T-helper 2 cell treated with Interferon-gamma antibody and Interleukin-4, amounts not matched to agents 5 μg/mL and 100 μg/mL, for 36 hours (primary cell): ENCODE results near the gene KRT6B.

Experiments used
- DNase-seq: peaks from one replicate; pipeline ENCODE4 v3.0.0; 2021; ENCODE audit warnings: low spot score
- H3K27ac Mint-ChIP-seq: one replicate; pipeline ENCODE4 v1.8.0; 2021; ENCODE audit warnings: mild to moderate bottlenecking, mixed read lengths
- H3K27me3 Mint-ChIP-seq: one replicate; pipeline ENCODE4 v1.8.0; 2021; ENCODE audit warnings: low read depth, mixed read lengths
- H3K36me3 Mint-ChIP-seq: one replicate; pipeline ENCODE4 v1.8.0; 2021; ENCODE audit warnings: low read depth, mixed read lengths
- H3K4me1 Mint-ChIP-seq: one replicate; pipeline ENCODE4 v1.8.0; 2021; ENCODE audit warnings: low read depth, mixed read lengths
- H3K4me3 Mint-ChIP-seq: one replicate; pipeline ENCODE4 v1.8.0; 2022; ENCODE audit warnings: mild to moderate bottlenecking, moderate library complexity, mixed read lengths
- H3K9me3 Mint-ChIP-seq: one replicate; pipeline ENCODE4 v1.8.0; 2021; ENCODE audit warnings: mixed read lengths

Gene KRT6B

GRCh38 chr12:52436000-52436827 lies 15.7 kb downstream of the KRT6B start:
- no peak for DNase-seq
- H3K9me3 Mint-ChIP-seq: no peaks in the 10 kb centered on the region
- no peaks in the 10 kb centered on the region for H3K36me3 Mint-ChIP-seq
- H3K27me3 Mint-ChIP-seq: peaks cover 1% of the 10 kb centered on the region
- H3K4me1 Mint-ChIP-seq: no peaks in the 10 kb centered on the region
- H3K4me3 Mint-ChIP-seq: no peak overlapping the region
- H3K27ac Mint-ChIP-seq: no peak overlapping the region

- H3K27ac Mint-ChIP-seq: no peak overlapping the region
- H3K36me3 Mint-ChIP-seq: no peaks in the 10 kb centered on the region
- H3K4me3 Mint-ChIP-seq: no peak overlapping the region
- H3K9me3 Mint-ChIP-seq: no peaks in the 10 kb centered on the region
- no peaks in the 10 kb centered on the region for H3K4me1 Mint-ChIP-seq
- no peak for DNase-seq
- H3K27me3 Mint-ChIP-seq: no peaks in the 10 kb centered on the region
These were observed 16.3 kb downstream of the KRT6B start for GRCh38 chr12:52435659-52435999.

- Mint-ChIP-seq H3K27ac (no peak overlapping the region), H3K9me3 (no peaks in the 10 kb centered on the region), H3K27me3 (no peaks in the 10 kb centered on the region), H3K4me1 (no peaks in the 10 kb centered on the region), H3K4me3 (no peak overlapping the region), H3K36me3 (no peaks in the 10 kb centered on the region)
- no peak for DNase-seq
These were observed 17.0 kb downstream of the KRT6B start for GRCh38 chr12:52434760-52435530.

- H3K27me3 Mint-ChIP-seq: no peaks in the 10 kb centered on the region
- no peak within 1 kb of the TSS for H3K4me3 Mint-ChIP-seq
- H3K9me3 Mint-ChIP-seq: no peaks in the 10 kb centered on the region
- no peak within 1 kb of the TSS for H3K27ac Mint-ChIP-seq
- H3K4me1 Mint-ChIP-seq: no peaks in the 10 kb centered on the region
- DNase-seq: no peak
- H3K36me3 Mint-ChIP-seq: no peaks in the 10 kb centered on the region
These were observed 17.7 kb downstream of the KRT6B start, which contains the start of gene KRT75 for GRCh38 chr12:52434081-52434733. KRT75 (minus strand) TSS chr12:52434371; CDS start chr12:52434304, 67 bp downstream.

GRCh38 chr12:52433501-52434080 lies 18.4 kb downstream of the KRT6B start:
- H3K27ac Mint-ChIP-seq: no peak overlapping the region
- H3K9me3 Mint-ChIP-seq: no peaks in the 10 kb centered on the region
- H3K27me3 Mint-ChIP-seq: peaks cover 5% of the 10 kb centered on the region
- H3K4me1 Mint-ChIP-seq: no peaks in the 10 kb centered on the region
- no peak for DNase-seq
- H3K36me3 Mint-ChIP-seq: no peaks in the 10 kb centered on the region
- no peak overlapping the region for H3K4me3 Mint-ChIP-seq

- H3K36me3 Mint-ChIP-seq: no peaks in the 10 kb centered on the region
- no peak overlapping the region for H3K27ac Mint-ChIP-seq
- no peaks in the 10 kb centered on the region for H3K9me3 Mint-ChIP-seq
- no peak overlapping the region for H3K4me3 Mint-ChIP-seq
- H3K27me3 Mint-ChIP-seq: peaks cover 7% of the 10 kb centered on the region
- no peaks in the 10 kb centered on the region for H3K4me1 Mint-ChIP-seq
- no peak for DNase-seq
These were observed 19.3 kb downstream of the KRT6B start for GRCh38 chr12:52432559-52433207.

GRCh38 chr12:52428121-52428520 lies 23.8 kb downstream of the KRT6B start:
- Mint-ChIP-seq H3K4me1 (no peaks in the 10 kb centered on the region), H3K27me3 (peaks cover 7% of the 10 kb centered on the region), H3K4me3 (no peak overlapping the region), H3K36me3 (no peaks in the 10 kb centered on the region), H3K27ac (no peak overlapping the region), H3K9me3 (no peaks in the 10 kb centered on the region)
- no peak for DNase-seq

GRCh38 chr12:52427083-52427482 lies 24.9 kb downstream of the KRT6B start:
- no peak for DNase-seq
- Mint-ChIP-seq H3K36me3 (no peaks in the 10 kb centered on the region), H3K4me3 (no peak overlapping the region), H3K4me1 (no peaks in the 10 kb centered on the region), H3K27me3 (peaks cover 7% of the 10 kb centered on the region), H3K9me3 (no peaks in the 10 kb centered on the region), H3K27ac (no peak overlapping the region)

GRCh38 chr12:52426034-52426433 lies 25.9 kb downstream of the KRT6B start:
- H3K9me3 Mint-ChIP-seq: no peaks in the 10 kb centered on the region
- H3K4me3 Mint-ChIP-seq: no peak overlapping the region
- no peak for DNase-seq
- peaks cover 7% of the 10 kb centered on the region for H3K27me3 Mint-ChIP-seq
- H3K4me1 Mint-ChIP-seq: no peaks in the 10 kb centered on the region
- no peaks in the 10 kb centered on the region for H3K36me3 Mint-ChIP-seq
- H3K27ac Mint-ChIP-seq: no peak overlapping the region

- Mint-ChIP-seq H3K27ac (no peak overlapping the region), H3K9me3 (no peaks in the 10 kb centered on the region), H3K4me3 (no peak overlapping the region), H3K27me3 (peaks cover 7% of the 10 kb centered on the region), H3K36me3 (no peaks in the 10 kb centered on the region), H3K4me1 (no peaks in the 10 kb centered on the region)
- no peak for DNase-seq
These were observed 26.5 kb downstream of the KRT6B start for GRCh38 chr12:52425466-52425865.

GRCh38 chr12:52423661-52424500 lies 28.1 kb downstream of the KRT6B start:
- Mint-ChIP-seq H3K9me3 (no peaks in the 10 kb centered on the region), H3K4me3 (no peak overlapping the region), H3K27ac (no peak overlapping the region), H3K27me3 (peaks cover 5% of the 10 kb centered on the region), H3K4me1 (no peaks in the 10 kb centered on the region), H3K36me3 (no peaks in the 10 kb centered on the region)
- no peak for DNase-seq

GRCh38 chr12:52423035-52423434 lies 28.9 kb downstream of the KRT6B start:
- no peak overlapping the region for H3K4me3 Mint-ChIP-seq
- no peaks in the 10 kb centered on the region for H3K4me1 Mint-ChIP-seq
- H3K9me3 Mint-ChIP-seq: no peaks in the 10 kb centered on the region
- no peak for DNase-seq
- H3K27ac Mint-ChIP-seq: no peak overlapping the region
- H3K36me3 Mint-ChIP-seq: no peaks in the 10 kb centered on the region
- no peaks in the 10 kb centered on the region for H3K27me3 Mint-ChIP-seq

- Mint-ChIP-seq H3K36me3 (no peaks in the 10 kb centered on the region), H3K9me3 (no peaks in the 10 kb centered on the region), H3K4me3 (no peak overlapping the region), H3K27ac (no peak overlapping the region), H3K4me1 (no peaks in the 10 kb centered on the region), H3K27me3 (no peaks in the 10 kb centered on the region)
- DNase-seq: no peak
These were observed 32.3 kb downstream of the KRT6B start for GRCh38 chr12:52419656-52420055.
